ENCODE measurements around the gene SLIT3. TPM values are rescaled to one million over a fixed set of nuclear protein-coding genes. Genes with fewer than 3 reads are reported as not detected.
A peak's percentile ranks its signal among the peaks of the same experiment; 100 is the strongest.

The SLIT3 gene
- total and polyA plus RNA-seq, 10 of the 15 experiments (the other 5 are each of a cell fraction or from before 2014, with no cell fraction given): 0.05 TPM; not detected in 9

GRCh38 chr5:169004551-169004950 is 296.4 kb downstream of the SLIT3 start:
- Histone ChIP-seq H3K27ac (ENCODE audit: control insufficient read depth, insufficient read depth) (no peak overlapping the region), H3K36me3 (ENCODE audit: control insufficient read depth in 2 of 2, insufficient read depth in 2 of 2, low read length in 1 of 2) (no peaks in the 10 kb centered on the region), H3K9ac (ENCODE audit: control insufficient read depth, insufficient read depth, low read length) (no peak overlapping the region), H4K20me1 (ENCODE audit: control insufficient read depth, insufficient read depth) (no peaks in the 10 kb centered on the region), H2AFZ (ENCODE audit: control insufficient read depth, low read depth, low read length) (no peak overlapping the region), H3K9me3 (replicated peaks; ENCODE audit: control insufficient read depth, insufficient read depth, low read length) (no peaks in the 10 kb centered on the region), H3K4me2 (ENCODE audit: control insufficient read depth, insufficient read depth) (no peak overlapping the region), H3K4me3 (no peak overlapping the region), H3K79me2 (ENCODE audit: control insufficient read depth, insufficient read depth, low read length) (no peaks in the 10 kb centered on the region), H3K4me1 (ENCODE audit: control insufficient read depth, insufficient read depth, low read length) (no peaks in the 10 kb centered on the region), H3K27me3 (replicated peaks in 1 of 2; ENCODE audit: control insufficient read depth in 2 of 2, insufficient read depth in 2 of 2, low read length in 1 of 2) (no peaks in the 10 kb centered on the region; a peak in 2 of 4 replicates)
- ChIA-PET SMC1A (ENCODE audit: uncharacterized antibody, unreplicated experiment) (no interaction called here), CTCF (interaction anchor here (1.3 kb wide), 1 partner anchor 17 kb away, joined by 4 read pairs; no protein-coding TSS in a partner anchor), RAD21 (ENCODE audit: unreplicated experiment) (no interaction called here), POLR2A (no interaction called here)
- no TSS peak for BruUV-seq (replicated peaks)
- in situ Hi-C loops (cut with MboI): no loop called here
- 21% methylated on average over 4 of the region's 4 CpGs for WGBS (ENCODE audit: insufficient coverage, insufficient replicate concordance, low lambda C conversion rate, missing lambda C conversion rate)
- intact Hi-C loops (cut with micrococcal nuclease; ENCODE audit: unreplicated experiment): no loop called here
- no peak for TF ChIP-seq ZSCAN29 (IDR thresholded peaks at IDR 0.05)
- DNase-seq (ENCODE audit: low read depth, low spot score) (no peak), ATAC-seq (no peak), FAIRE-seq (no peak)

DNA sequence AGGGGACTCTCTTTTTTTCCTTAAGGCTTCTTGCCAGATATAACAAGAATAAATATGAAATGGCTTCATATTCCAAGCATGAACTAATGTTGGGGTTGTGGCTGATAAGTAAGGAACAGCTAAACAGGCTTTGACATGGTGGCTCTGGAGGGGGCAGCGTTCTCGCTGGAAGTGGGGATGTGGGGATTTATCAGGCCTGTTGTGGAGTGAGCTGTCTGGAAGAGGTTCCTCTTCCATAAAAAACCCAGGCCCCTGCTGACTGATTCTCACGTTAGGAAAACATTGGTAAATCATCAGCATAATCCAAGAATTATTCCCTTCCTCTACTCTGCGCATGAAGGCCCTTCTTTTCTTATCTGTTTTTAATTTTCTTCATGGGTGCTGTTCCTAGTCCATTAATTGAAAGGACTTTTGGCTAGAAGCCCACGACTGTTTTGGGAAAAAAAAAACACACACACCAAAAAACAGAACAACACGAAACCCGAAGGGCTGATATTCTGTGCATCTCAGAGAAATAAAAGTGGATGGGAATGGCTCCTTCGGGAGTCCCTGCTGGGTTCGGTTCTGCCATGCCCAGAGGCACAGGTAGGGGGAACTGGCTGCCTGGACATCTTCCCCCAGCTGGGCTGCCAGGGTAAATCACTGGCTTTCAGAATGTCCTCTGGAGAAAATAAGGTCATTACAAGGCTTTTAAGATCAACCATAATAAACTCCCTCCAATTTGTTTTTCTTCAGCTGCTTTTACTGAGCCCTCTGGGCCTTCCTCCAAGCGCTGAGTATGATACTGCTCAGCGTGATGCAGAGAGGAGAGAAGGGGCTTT is 297.0 kb downstream of the SLIT3 start:
- ChIA-PET POLR2A (no interaction called here), CTCF (interaction anchor here (0.6 to 1.3 kb wide), 3 partner anchors 16 to 424 kb away, joined by 4 to 5 read pairs (median 4); no protein-coding TSS in a partner anchor), SMC1A (ENCODE audit: uncharacterized antibody, unreplicated experiment) (no interaction called here), RAD21 (ENCODE audit: unreplicated experiment) (no interaction called here)
- H4K20me1 ChIP-seq (ENCODE audit: control insufficient read depth, insufficient read depth): no peaks in the 10 kb centered on the region
- no peak overlapping the region for H3K27ac ChIP-seq (ENCODE audit: control insufficient read depth, insufficient read depth)
- intact Hi-C loops (cut with micrococcal nuclease; ENCODE audit: unreplicated experiment): no loop called here
- H3K36me3 ChIP-seq (ENCODE audit: control insufficient read depth in 2 of 2, insufficient read depth in 2 of 2, low read length in 1 of 2): no peaks in the 10 kb centered on the region
- TF ChIP-seq, protein P1, sequence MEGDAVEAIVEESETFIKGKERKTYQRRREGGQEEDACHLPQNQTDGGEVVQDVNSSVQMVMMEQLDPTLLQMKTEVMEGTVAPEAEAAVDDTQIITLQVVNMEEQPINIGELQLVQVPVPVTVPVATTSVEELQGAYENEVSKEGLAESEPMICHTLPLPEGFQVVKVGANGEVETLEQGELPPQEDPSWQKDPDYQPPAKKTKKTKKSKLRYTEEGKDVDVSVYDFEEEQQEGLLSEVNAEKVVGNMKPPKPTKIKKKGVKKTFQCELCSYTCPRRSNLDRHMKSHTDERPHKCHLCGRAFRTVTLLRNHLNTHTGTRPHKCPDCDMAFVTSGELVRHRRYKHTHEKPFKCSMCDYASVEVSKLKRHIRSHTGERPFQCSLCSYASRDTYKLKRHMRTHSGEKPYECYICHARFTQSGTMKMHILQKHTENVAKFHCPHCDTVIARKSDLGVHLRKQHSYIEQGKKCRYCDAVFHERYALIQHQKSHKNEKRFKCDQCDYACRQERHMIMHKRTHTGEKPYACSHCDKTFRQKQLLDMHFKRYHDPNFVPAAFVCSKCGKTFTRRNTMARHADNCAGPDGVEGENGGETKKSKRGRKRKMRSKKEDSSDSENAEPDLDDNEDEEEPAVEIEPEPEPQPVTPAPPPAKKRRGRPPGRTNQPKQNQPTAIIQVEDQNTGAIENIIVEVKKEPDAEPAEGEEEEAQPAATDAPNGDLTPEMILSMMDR (IDR thresholded peaks at IDR 0.05 in 2 of 3, conservative IDR thresholded peaks at IDR 0.05 in 1 of 3; ENCODE audit: control insufficient read depth in 2 of 3, extremely low read depth in 1 of 3, insufficient read depth in 1 of 3, low read depth in 3 of 3, low read length in 3 of 3): 0 out of 6 replicates have a peak, but pooled peaks of 1 of the 3 experiments have one; percentile 3
- TF ChIP-seq FOXK2 (IDR thresholded peaks at IDR 0.05): no peak
- no peaks in the 10 kb centered on the region for H3K79me2 ChIP-seq (ENCODE audit: control insufficient read depth, insufficient read depth, low read length)
- in situ Hi-C loops (cut with MboI): no loop called here
- H3K9ac ChIP-seq (ENCODE audit: control insufficient read depth, insufficient read depth, low read length): no peak overlapping the region
- DNase-seq (ENCODE audit: low read depth, low spot score) (no peak), ATAC-seq (no peak), FAIRE-seq (no peak)
- H3K9me3 ChIP-seq (replicated peaks; ENCODE audit: control insufficient read depth, insufficient read depth, low read length): no peaks in the 10 kb centered on the region
- H2AFZ ChIP-seq (ENCODE audit: control insufficient read depth, low read depth, low read length): no peak overlapping the region
- H3K4me2 ChIP-seq (ENCODE audit: control insufficient read depth, insufficient read depth): no peak overlapping the region
- WGBS (ENCODE audit: insufficient coverage, insufficient replicate concordance, low lambda C conversion rate, missing lambda C conversion rate): 20% methylated on average over 11 of the region's 11 CpGs
- BruUV-seq (replicated peaks): no TSS peak
- H3K4me1 ChIP-seq (ENCODE audit: control insufficient read depth, insufficient read depth, low read length): no peaks in the 10 kb centered on the region
- no peaks in the 10 kb centered on the region; a peak in 1 of 4 replicates for H3K27me3 ChIP-seq (replicated peaks in 1 of 2; ENCODE audit: control insufficient read depth in 2 of 2, insufficient read depth in 2 of 2, low read length in 1 of 2)
- H3K4me3 ChIP-seq: no peak overlapping the region
